BE2C (cell line): ENCODE results near the gene TAF4B.

Experiments
- DNase-seq: peaks from one replicate; pipeline ENCODE4 v3.0.0-alpha.2; 2020
- H3K27me3 ChIP-seq: fragments of 250-450 bp; sonication (Bioruptor Pico); 2 replicates; pipeline ENCODE4 v1.5.1; 2020; ENCODE audit warnings: mild to moderate bottlenecking
- H3K36me3 ChIP-seq: fragments of 250-450 bp; sonication (Bioruptor Pico); 2 replicates; pipeline ENCODE4 v1.5.1; 2020; ENCODE audit warnings: mild to moderate bottlenecking
- H3K4me1 ChIP-seq: fragments of 250-450 bp; sonication (Bioruptor Pico); 2 replicates; pipeline ENCODE4 v1.5.1; 2020
- H3K4me3 ChIP-seq: 2 replicates; pipeline ENCODE4 v1.5.1; 2011; ENCODE audit warnings: low read depth, low read length
- H3K9me3 ChIP-seq: fragments of 250-450 bp; sonication (Bioruptor Pico); 2 replicates; pipeline ENCODE4 v1.5.1; 2020
- CTCF ChIP-seq: IDR thresholded peaks from 2 replicates; pipeline ENCODE4 v1.5.1; 2012; ENCODE audit warnings: mild to moderate bottlenecking, low read depth, low read length

Gene TAF4B

DNA sequence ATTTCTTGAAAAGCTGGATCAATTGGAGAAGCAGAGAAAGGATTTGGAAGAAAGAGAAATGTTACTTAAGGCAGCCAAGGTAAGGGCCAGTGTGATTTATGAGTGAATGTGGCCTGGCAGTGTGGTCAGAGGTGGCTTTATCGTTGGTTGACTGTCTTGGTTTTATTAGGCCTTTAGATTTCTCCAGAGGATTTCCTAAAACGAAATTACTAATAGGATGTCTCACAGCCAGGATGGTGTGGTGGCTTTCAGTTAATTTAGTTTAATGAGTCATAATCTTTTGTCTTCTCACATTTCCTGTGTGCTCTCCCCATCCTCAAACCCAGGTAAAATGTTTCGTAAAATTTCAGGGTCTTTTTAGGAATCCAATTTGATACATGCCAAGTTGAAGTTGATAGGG, 100.8 kb downstream of the TAF4B start:
- Histone ChIP-seq H3K27me3 (no peaks in the 10 kb centered on the region), H3K4me1 (no peaks in the 10 kb centered on the region), H3K9me3 (no peaks in the 10 kb centered on the region), H3K4me3 (no peak overlapping the region), H3K36me3 (no peaks in the 10 kb centered on the region)
- DNase-seq, result no peak
- no peak for TF ChIP-seq CTCF

- no peak for DNase-seq
- TF ChIP-seq CTCF, result no peak
- no peaks in the 10 kb centered on the region for H3K27me3 ChIP-seq
- no peaks in the 10 kb centered on the region for H3K36me3 ChIP-seq
- no peaks in the 10 kb centered on the region for H3K9me3 ChIP-seq
- H3K4me1 ChIP-seq, result no peaks in the 10 kb centered on the region; the same call in 1 of the 2 replicates
- no peak overlapping the region for H3K4me3 ChIP-seq
Observed at GRCh38 chr18:26332991-26333390, 106.7 kb downstream of the TAF4B start.

DNA sequence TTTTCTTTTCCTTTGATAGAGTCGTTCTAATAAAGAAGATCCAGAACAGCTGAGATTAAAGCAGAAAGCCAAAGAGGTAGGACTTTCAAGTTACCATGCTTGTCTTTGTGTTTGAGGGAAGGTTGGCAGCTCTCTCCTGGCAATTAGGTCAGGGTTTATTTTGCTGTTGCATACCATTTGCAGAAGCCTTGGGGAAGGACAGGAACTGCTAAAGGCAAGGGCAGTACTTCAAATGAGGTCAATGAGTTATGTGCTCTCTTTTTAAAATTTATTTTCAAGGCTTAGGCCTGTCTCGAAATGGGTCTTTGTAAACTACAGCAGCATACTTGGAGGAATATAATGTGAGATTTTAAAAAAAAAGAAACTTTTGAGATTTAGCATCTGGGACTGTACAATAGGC, 108.9 kb downstream of the TAF4B start:
- Histone ChIP-seq H3K4me1 (no peaks in the 10 kb centered on the region; the same call in 1 of the 2 replicates), H3K4me3 (no peak overlapping the region), H3K27me3 (no peaks in the 10 kb centered on the region), H3K9me3 (no peaks in the 10 kb centered on the region), H3K36me3 (no peaks in the 10 kb centered on the region)
- no peak for TF ChIP-seq CTCF
- no peak for DNase-seq

GRCh38 chr18:26335571-26336487, 109.6 kb downstream of the TAF4B start:
- no peaks in the 10 kb centered on the region; the same call in 1 of the 2 replicates for H3K4me1 ChIP-seq
- H3K9me3 ChIP-seq, result no peaks in the 10 kb centered on the region
- no peaks in the 10 kb centered on the region for H3K36me3 ChIP-seq
- no peak overlapping the region for H3K4me3 ChIP-seq
- DNase-seq, result no peak
- no peaks in the 10 kb centered on the region for H3K27me3 ChIP-seq
- no peak for TF ChIP-seq CTCF

DNA sequence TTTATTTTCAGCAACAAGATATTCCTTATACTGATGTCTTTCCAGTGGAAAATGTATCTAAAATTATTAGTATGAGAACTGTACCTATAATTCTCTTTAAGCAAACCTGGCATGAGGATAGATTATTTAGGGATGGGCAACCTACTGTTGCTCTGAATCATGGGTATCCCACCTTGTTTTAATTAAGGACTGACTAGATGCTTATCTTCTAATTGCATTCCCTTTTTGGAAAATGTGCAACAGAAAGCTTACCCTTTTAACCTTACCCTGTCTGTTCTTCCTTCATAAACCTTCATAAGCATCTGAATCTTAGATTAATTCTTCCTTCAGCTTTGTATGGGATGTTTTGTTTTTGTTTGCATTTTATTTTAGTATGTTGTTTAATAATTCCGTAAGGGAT, 110.3 kb downstream of the TAF4B start:
- Histone ChIP-seq H3K4me3 (no peak overlapping the region), H3K36me3 (no peaks in the 10 kb centered on the region), H3K4me1 (no peaks in the 10 kb centered on the region; the same call in 1 of the 2 replicates), H3K27me3 (no peaks in the 10 kb centered on the region), H3K9me3 (no peaks in the 10 kb centered on the region)
- DNase-seq, result no peak
- no peak for TF ChIP-seq CTCF

GRCh38 chr18:26342646-26343045, 116.4 kb downstream of the TAF4B start:
- no peaks in the 10 kb centered on the region for H3K4me1 ChIP-seq
- no peak for DNase-seq
- no peak for TF ChIP-seq CTCF
- H3K4me3 ChIP-seq, result no peak overlapping the region
- no peaks in the 10 kb centered on the region for H3K36me3 ChIP-seq
- H3K27me3 ChIP-seq, result no peaks in the 10 kb centered on the region
- H3K9me3 ChIP-seq, result no peaks in the 10 kb centered on the region
